ENCODE data around the gene HYAL3.
"Not testable (repeated sequence)": the region's sequence is repeated elsewhere in the genome, so short reads cannot be mapped to it uniquely, and the experiment has no call there.

HYAL3 gene

DNA sequence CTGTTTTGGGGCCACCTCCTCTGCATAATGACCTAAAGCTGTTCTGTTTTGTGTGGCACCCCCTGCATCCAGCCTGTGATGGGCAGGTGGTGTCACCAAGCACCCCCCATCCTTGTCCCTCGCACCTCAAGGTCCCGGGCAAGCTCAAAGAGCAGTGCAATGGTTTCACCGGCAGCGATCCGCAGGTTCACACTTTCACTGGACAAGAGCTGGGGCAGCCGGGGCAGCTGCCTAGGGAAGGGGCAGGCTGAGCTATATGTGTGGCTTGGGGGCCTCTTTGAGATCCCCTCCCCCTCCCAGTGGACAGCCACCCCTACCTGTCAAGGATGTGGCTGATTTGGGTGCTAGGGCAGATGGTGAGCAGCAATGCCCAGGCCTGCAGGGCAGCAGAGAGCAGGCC is 10.1 kb downstream of the HYAL3 start:
- Histone ChIP-seq H3K27me3 (ENCODE audit: control insufficient read depth, insufficient read depth, low read length) (no peaks in the 10 kb centered on the region), H3K36me3 (ENCODE audit: control insufficient read depth, insufficient read depth, low read length) (peaks cover 15% of the 10 kb centered on the region), H3K27ac (ENCODE audit: low read depth, low read length) (no peak overlapping the region), H3K4me3 (ENCODE audit: low read length) (no peak overlapping the region), H3K4me1 (ENCODE audit: control insufficient read depth, insufficient read depth, low read length) (peaks cover 13% of the 10 kb centered on the region), H3K9ac (ENCODE audit: low read length) (no peak overlapping the region)

DNA sequence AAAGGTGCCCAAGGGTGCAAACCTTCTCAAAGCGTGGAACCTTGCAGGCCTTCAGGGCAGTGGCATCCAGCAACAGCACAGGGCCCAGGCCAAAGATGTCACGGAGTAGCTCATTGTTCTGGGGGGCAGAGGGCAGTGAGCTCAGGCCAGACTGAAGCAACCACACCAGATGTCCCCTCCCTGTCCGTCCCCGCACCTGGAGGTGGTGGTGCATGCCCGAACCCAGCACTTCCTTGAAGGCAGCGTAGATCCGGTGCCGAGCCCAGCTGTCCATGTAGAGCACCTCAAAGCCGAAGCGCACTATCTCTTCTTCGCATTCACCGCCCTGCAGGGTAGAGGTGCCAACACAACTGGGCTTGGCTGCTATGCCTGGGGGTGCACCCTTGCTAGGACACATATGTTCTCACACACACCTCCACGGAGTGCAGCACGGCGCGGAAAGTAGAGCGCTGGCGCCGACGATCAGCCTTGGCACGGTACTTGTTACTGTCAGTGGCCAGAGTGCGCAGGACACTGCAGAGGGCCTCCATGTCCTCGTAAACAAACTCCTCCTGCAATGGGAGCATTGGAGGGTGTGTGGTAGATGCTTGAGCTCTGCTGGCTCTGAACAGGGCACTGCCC is 10.7 kb downstream of the HYAL3 start:
- no peak overlapping the region for H3K27ac ChIP-seq (ENCODE audit: low read depth, low read length)
- H3K9ac ChIP-seq (ENCODE audit: low read length) = no peak overlapping the region
- H3K36me3 ChIP-seq (ENCODE audit: control insufficient read depth, insufficient read depth, low read length) = peaks cover 15% of the 10 kb centered on the region
- H3K4me3 ChIP-seq (ENCODE audit: low read length) = no peak overlapping the region
- peaks cover 13% of the 10 kb centered on the region for H3K4me1 ChIP-seq (ENCODE audit: control insufficient read depth, insufficient read depth, low read length)
- H3K27me3 ChIP-seq (ENCODE audit: control insufficient read depth, insufficient read depth, low read length) = no peaks in the 10 kb centered on the region

DNA sequence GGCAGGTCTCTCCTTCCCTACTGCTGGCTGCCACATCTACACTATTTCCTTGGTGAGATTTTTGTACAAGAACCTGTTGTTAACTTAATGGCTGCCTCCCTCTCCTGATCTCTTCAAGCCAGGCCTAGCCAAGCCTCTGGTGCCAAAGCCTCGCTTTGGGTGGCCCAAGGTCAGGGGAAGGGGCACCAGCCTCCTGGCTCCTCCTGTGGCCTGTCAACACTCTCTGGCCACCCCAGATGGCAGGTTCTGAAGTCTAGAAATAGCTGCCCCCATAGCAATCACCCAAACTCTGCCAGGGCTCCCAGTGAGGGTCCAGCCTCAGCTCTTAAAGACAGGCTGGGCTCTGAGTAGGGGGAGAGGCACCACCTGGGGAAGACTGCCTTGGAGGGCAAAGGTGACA is 11.9 kb downstream of the HYAL3 start:
- H3K27ac ChIP-seq (ENCODE audit: low read depth, low read length) = no peak overlapping the region
- H3K36me3 ChIP-seq (ENCODE audit: control insufficient read depth, insufficient read depth, low read length) = peaks cover 15% of the 10 kb centered on the region
- peaks cover 4% of the 10 kb centered on the region for H3K4me1 ChIP-seq (ENCODE audit: control insufficient read depth, insufficient read depth, low read length)
- H3K9ac ChIP-seq (ENCODE audit: low read length) = no peak overlapping the region
- no peaks in the 10 kb centered on the region for H3K27me3 ChIP-seq (ENCODE audit: control insufficient read depth, insufficient read depth, low read length)
- no peak overlapping the region for H3K4me3 ChIP-seq (ENCODE audit: low read length)

DNA sequence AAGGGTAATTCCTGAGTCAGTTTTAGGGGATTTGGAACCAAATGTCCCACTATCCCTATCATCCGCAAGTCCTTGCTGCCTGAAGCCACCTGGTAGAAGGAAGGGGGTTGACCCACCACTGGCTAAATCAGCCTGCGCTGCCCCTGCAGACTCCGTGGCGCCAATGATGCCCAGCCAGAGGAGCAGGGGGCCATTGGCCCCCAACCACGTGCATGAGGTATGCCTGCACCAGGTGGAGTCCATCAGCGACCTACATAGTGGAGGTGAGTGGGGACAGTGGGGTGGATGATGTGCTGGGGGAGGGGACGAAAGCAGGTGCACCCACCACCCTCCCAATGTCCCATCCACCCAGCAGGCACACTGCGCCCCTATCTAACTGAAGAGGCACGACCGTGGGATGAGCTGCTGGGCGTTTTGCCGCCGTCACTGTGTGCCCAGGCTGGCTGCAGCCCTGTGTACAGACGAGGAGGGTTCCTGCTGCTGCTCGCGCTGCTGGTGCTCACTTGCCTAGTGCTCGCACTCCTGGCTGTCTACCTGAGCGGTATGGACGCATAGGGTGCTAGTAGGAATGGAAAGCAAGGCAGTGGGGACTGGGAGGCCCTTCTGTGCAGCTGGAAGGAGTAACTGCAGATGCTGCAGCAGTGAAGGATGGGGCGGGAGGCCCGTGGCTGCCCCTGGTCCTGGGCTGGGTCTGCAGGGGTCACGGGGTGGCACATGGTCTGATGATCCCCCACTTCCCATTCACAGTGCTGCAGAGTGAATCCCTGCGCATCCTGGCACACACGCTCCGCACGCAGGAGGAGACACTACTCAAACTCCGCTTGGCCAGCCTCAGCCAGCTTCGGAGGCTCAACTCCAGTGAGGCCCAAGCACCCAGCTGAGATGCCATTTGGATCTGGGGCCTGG is 12.6 kb downstream of the HYAL3 start:
- H3K36me3 ChIP-seq (ENCODE audit: control insufficient read depth, insufficient read depth, low read length) = peaks cover 15% of the 10 kb centered on the region
- no peaks in the 10 kb centered on the region for H3K27me3 ChIP-seq (ENCODE audit: control insufficient read depth, insufficient read depth, low read length)
- no peak overlapping the region for H3K9ac ChIP-seq (ENCODE audit: low read length)
- no peak overlapping the region for H3K4me3 ChIP-seq (ENCODE audit: low read length)
- no peak overlapping the region for H3K27ac ChIP-seq (ENCODE audit: low read depth, low read length)
- H3K4me1 ChIP-seq (ENCODE audit: control insufficient read depth, insufficient read depth, low read length) = peaks cover 4% of the 10 kb centered on the region

DNA sequence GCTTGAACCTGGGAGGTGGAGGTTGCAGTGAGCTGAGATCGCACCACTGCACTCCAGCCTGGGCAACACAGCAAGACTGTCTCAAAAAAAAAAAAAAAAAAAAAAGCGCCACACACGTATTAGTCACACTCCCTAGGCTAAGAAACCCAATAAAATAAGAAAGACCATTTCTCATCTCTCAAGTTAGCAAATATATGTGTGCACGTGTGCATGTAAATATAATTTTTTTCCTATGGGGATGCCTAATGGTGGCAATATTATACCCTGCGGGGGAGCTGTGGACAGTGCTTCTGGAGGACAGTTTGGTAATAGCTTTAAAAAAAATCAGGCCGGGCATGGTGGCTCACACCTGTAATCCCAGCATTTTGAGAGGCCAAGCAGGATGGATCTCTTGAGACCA is 15.1 kb downstream of the HYAL3 start:
- H3K4me3 ChIP-seq (ENCODE audit: low read length); H3K27ac ChIP-seq (ENCODE audit: low read depth, low read length); H3K27me3 ChIP-seq (ENCODE audit: control insufficient read depth, insufficient read depth, low read length): not testable (repeated sequence)

DNA sequence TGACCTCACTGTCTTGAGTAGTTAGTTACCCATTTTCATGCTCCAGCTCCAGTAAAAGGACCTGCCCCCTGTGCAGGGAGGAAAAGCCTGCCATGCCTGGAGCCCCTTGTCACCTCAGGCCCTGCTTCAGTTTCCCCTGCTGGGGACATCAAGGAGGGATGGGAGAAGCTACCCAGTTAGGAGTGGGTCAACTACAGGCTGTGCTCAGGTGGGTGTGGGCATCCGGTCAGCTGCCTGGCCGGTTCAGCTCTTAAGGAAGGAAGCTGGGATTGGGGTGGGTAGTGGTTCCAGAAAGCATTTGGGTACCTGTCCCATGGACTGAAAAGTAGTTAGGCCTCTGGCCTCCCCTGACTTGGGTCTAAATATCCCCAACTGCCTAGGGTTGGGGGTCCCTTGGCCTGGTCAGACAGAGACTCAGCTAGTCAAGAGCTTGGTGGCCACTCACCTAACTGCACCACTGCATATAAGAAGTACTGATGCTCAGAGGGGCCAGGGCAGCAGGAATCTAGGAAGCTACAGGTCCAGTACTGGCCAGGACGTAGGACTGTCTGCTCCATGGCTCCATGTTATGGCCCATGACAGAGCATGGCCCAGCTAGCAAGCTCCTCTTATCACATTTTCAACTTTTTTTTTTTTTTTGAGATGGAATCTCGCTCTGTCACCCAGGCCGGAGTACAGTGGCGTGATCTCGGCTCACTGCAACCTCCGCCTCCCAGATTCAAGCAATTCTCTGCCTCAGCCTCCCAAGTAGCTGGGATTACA is 19.8 kb downstream of the HYAL3 start:
- Histone ChIP-seq H3K4me3 (ENCODE audit: low read length) (no peak overlapping the region), H3K27ac (ENCODE audit: low read depth, low read length) (no peak overlapping the region), H3K9ac (ENCODE audit: low read length) (no peak overlapping the region), H3K4me1 (ENCODE audit: control insufficient read depth, insufficient read depth, low read length) (peaks cover 5% of the 10 kb centered on the region), H3K27me3 (ENCODE audit: control insufficient read depth, insufficient read depth, low read length) (peaks cover 3% of the 10 kb centered on the region), H3K36me3 (ENCODE audit: control insufficient read depth, insufficient read depth, low read length) (no peaks in the 10 kb centered on the region)

More for the DNA sequence above, 15.1 kb downstream of the HYAL3 start:
- not testable (repeated sequence) for H3K4me1 ChIP-seq (ENCODE audit: control insufficient read depth, insufficient read depth, low read length); H3K9ac ChIP-seq (ENCODE audit: low read length)
- H3K36me3 ChIP-seq (ENCODE audit: control insufficient read depth, insufficient read depth, low read length) = peaks cover 11% of the 10 kb centered on the region

DNA sequence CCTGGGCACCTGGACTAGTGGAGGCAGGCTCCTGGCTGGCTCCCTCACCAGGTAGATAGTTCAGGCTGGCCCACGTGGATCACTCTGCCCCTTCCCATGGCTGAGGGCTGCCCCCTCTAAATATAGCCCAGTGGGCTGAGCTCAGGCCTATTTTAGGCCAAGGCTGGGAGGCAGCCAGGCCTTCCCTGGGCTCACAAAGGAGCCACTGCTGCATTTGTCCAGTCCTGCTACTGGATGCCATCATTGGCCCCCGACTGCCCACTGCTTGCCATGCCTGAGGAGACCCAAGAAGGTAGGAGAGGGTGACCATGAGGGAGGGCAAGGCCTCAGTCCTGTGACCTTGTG is 20.4 kb downstream of the HYAL3 start, which contains the start of gene LSMEM2:
LSMEM2 (plus strand) TSS at position 208 of the 345 bp plus-strand sequence; CDS start at position 235, 27 bp downstream.
- Histone ChIP-seq H3K27ac (ENCODE audit: low read depth, low read length) (no peak within 1 kb of the TSS), H3K4me3 (ENCODE audit: low read length) (no peak within 1 kb of the TSS), H3K9ac (ENCODE audit: low read length) (no peak within 1 kb of the TSS), H3K4me1 (ENCODE audit: control insufficient read depth, insufficient read depth, low read length) (peaks cover 5% of the 10 kb centered on the region), H3K27me3 (ENCODE audit: control insufficient read depth, insufficient read depth, low read length) (peaks cover 8% of the 10 kb centered on the region), H3K36me3 (ENCODE audit: control insufficient read depth, insufficient read depth, low read length) (no peaks in the 10 kb centered on the region)

DNA sequence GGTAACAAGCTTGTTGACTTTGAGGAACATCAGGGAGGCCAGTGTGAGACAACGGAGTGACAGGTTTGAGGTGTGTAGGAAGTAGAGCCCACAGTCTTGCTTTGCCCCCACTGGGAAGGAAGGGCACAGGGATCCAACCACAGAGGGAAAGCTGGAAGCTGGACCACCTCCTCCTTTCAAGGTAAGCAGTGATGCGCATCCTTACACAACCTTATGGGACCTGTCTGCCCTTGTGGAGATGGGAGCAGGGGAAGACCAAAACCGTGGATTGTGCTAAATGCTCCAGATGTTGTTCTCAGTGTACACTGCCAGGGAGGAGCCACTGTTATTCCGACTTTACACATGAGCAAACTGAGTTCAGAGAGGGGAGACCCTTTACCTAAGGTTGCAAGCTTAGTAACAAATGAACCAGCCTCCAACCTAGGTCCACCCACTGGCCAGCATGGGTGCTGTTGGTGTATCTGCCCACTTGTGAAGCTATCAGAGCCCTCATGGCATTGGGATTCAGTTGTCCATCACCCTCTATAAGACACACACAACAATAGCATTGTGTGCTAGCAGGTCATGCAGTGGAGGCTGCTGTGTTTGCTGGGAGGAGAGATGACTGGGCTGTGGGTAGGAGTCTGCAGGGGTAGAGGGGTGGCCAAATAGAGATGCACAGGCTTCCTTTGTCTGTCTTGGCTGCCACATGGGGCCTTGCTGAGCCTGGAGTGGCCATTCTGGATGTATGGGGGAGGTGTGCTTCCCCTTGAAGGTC is 20.9 kb downstream of the HYAL3 start:
- Histone ChIP-seq H3K4me3 (ENCODE audit: low read length) (no peak overlapping the region), H3K27me3 (ENCODE audit: control insufficient read depth, insufficient read depth, low read length) (peaks cover 9% of the 10 kb centered on the region), H3K9ac (ENCODE audit: low read length) (no peak overlapping the region), H3K36me3 (ENCODE audit: control insufficient read depth, insufficient read depth, low read length) (no peaks in the 10 kb centered on the region), H3K4me1 (ENCODE audit: control insufficient read depth, insufficient read depth, low read length) (peaks cover 5% of the 10 kb centered on the region), H3K27ac (ENCODE audit: low read depth, low read length) (no peak overlapping the region)

DNA sequence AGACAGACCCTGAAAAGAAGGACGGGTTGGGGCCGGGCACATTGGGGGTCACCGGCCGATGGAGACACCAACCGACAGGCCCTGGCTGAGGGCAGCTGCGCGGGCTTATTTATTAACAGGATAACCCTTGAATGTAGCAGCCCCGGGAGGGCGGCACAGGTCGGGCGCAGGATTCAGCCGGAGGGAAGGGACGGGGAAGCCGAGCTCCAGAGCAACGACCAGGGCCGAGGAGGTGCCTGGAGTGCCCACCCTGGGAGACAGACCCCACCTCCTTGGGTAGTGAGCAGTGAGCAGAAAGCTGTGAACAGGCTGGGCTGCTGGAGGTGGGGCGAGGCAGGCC is 22.5 kb downstream of the HYAL3 start:
- H3K4me1 ChIP-seq (ENCODE audit: control insufficient read depth, insufficient read depth, low read length) = peaks cover 5% of the 10 kb centered on the region
- no peak overlapping the region for H3K4me3 ChIP-seq (ENCODE audit: low read length)
- peaks cover 9% of the 10 kb centered on the region for H3K27me3 ChIP-seq (ENCODE audit: control insufficient read depth, insufficient read depth, low read length)
- no peak overlapping the region for H3K9ac ChIP-seq (ENCODE audit: low read length)
- H3K36me3 ChIP-seq (ENCODE audit: control insufficient read depth, insufficient read depth, low read length) = no peaks in the 10 kb centered on the region
- H3K27ac ChIP-seq (ENCODE audit: low read depth, low read length) = no peak overlapping the region

DNA sequence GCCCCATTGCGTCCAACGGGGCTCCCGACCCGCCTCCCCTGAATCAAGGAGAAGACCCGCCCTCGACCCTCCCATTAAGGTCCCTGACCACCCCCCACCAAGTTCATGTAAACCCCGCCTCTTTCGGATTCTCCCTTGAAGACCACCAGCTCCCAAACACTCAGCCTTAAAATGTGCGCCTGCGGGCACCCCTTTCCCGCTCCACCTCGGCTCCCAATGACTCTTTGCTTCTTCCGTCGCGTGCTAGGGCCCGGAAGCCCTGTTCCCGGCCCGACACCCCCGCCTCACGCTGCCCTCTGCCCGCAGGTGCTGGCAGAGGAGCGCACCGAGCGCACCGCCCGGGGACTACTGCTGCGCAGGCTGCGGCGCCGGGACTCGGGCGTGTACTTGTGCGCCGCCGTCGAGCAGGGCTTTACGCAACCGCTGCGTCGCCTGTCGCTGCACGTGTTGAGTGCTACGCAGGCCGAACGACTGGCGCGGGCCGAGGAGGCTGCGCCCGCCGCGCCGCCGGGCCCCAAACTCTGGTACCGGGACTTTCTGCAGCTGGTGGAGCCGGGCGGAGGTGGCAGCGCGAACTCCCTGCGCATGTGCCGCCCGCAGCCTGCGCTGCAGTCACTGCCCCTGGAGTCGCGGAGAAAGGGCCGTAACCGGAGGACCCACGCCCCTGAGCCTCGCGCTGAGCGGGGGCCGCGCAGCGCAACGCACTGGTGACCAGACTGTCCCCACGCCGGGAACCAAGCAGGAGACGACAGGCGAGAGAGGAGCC is 23.0 kb downstream of the HYAL3 start:
- Histone ChIP-seq H3K36me3 (ENCODE audit: control insufficient read depth, insufficient read depth, low read length) (no peaks in the 10 kb centered on the region), H3K4me1 (ENCODE audit: control insufficient read depth, insufficient read depth, low read length) (peaks cover 5% of the 10 kb centered on the region), H3K27me3 (ENCODE audit: control insufficient read depth, insufficient read depth, low read length) (peaks cover 9% of the 10 kb centered on the region), H3K9ac (ENCODE audit: low read length) (no peak overlapping the region), H3K4me3 (ENCODE audit: low read length) (no peak overlapping the region), H3K27ac (ENCODE audit: low read depth, low read length) (no peak overlapping the region)

DNA sequence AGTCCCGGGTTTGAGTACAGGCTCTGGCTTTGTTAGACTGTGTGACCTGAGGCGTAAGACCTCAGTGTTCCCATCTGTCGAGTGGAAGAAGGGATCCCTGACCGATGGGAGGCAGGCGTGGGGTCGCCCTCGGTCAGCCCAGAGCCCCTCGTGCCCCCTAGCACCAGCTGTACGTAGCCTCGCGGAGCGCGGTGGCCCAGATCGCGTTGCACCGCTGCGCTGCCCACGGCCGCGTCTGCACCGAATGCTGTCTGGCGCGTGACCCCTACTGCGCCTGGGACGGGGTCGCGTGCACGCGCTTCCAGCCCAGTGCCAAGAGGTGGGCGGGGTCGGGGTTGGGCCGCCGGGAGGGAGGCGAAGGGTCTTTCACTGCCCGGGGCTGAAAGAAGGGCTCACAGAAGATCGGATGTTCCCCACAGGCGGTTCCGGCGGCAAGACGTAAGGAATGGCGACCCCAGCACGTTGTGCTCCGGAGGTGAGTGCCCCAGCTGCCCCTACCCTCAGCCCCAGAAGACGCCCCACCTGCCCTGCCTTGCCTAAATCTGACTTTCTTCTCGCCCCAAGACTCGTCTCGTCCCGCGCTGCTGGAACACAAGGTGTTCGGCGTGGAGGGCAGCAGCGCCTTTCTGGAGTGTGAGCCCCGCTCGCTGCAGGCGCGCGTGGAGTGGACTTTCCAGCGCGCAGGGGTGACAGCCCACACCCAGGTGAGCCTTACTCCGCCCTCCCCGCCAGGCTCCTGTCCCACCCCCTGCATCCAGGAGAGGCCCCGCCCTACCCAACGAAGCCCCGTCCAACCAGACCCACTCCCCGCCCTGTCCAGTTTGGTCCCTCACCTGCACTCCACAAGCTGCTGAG is 23.8 kb downstream of the HYAL3 start:
- no peak overlapping the region for H3K9ac ChIP-seq (ENCODE audit: low read length)
- H3K27me3 ChIP-seq (ENCODE audit: control insufficient read depth, insufficient read depth, low read length) = peaks cover 9% of the 10 kb centered on the region
- H3K27ac ChIP-seq (ENCODE audit: low read depth, low read length) = no peak overlapping the region
- peaks cover 5% of the 10 kb centered on the region for H3K4me1 ChIP-seq (ENCODE audit: control insufficient read depth, insufficient read depth, low read length)
- no peaks in the 10 kb centered on the region for H3K36me3 ChIP-seq (ENCODE audit: control insufficient read depth, insufficient read depth, low read length)
- no peak overlapping the region for H3K4me3 ChIP-seq (ENCODE audit: low read length)
